ENCODE measurements around the gene MTG2. TPM values are rescaled to one million over a fixed set of nuclear protein-coding genes. Genes with fewer than 3 reads are reported as not detected.
A peak's percentile ranks its signal among the peaks of the same experiment; 100 is the strongest.

Gene MTG2
- total and polyA plus RNA-seq, 2 of the 13 experiments (the other 11 are each of a cell fraction or from before 2014, with no cell fraction given): 20.4 to 37.8 TPM

- TF ChIP-seq ZNF687 (CRISPR knock-in tag; IDR thresholded peaks at IDR 0.05) (peak; percentile 56), HOXA5 (CRISPR knock-in tag; IDR thresholded peaks at IDR 0.05) (no peak), HNRNPH1 (optimal IDR thresholded peaks at IDR 0.05; ENCODE audit: low read depth, low read length) (no peak), ZSCAN9 (CRISPR knock-in tag; IDR thresholded peaks at IDR 0.05; ENCODE audit: borderline replicate concordance) (no peak), ZNF839 (CRISPR knock-in tag; IDR thresholded peaks at IDR 0.05; ENCODE audit: borderline replicate concordance) (no peak), TARDBP (CRISPR knock-in tag; IDR thresholded peaks at IDR 0.05) (no peak), MXD3 (CRISPR knock-in tag; IDR thresholded peaks at IDR 0.05) (no peak), ZNF672 (CRISPR knock-in tag; IDR thresholded peaks at IDR 0.05) (no peak), ZNF207 (IDR thresholded peaks at IDR 0.05; ENCODE audit: borderline replicate concordance) (no peak), PAWR (CRISPR knock-in tag; IDR thresholded peaks at IDR 0.05; ENCODE audit: borderline replicate concordance) (no peak), ZNF34 (CRISPR knock-in tag; IDR thresholded peaks at IDR 0.05; ENCODE audit: borderline replicate concordance) (no peak), NKX3-1 (CRISPR knock-in tag; IDR thresholded peaks at IDR 0.05) (no peak), ZNF792 (CRISPR knock-in tag; IDR thresholded peaks at IDR 0.05) (no peak), ZNF33A (CRISPR knock-in tag; IDR thresholded peaks at IDR 0.05; ENCODE audit: borderline replicate concordance) (no peak), FOXA1 (IDR thresholded peaks at IDR 0.05) (no peak), FOXA1 (CRISPR knock-in tag; IDR thresholded peaks at IDR 0.05) (0 out of 2 replicates have a peak, but pooled peaks have one; percentile 4), PBX2 (CRISPR knock-in tag; IDR thresholded peaks at IDR 0.05) (no peak), TAF15 (IDR thresholded peaks at IDR 0.05; ENCODE audit: low read depth, low read length, poor library complexity, severe bottlenecking) (no peak), ATF7 (IDR thresholded peaks at IDR 0.05) (no peak), ATF7 (CRISPR knock-in tag; IDR thresholded peaks at IDR 0.05) (no peak), BRD4 (CRISPR knock-in tag; IDR thresholded peaks at IDR 0.05) (peak; percentile 66), ZNF33B (CRISPR knock-in tag; IDR thresholded peaks at IDR 0.05) (no peak), HMGXB4 (CRISPR knock-in tag; IDR thresholded peaks at IDR 0.05; ENCODE audit: borderline replicate concordance in 1 of 2, low read depth in 1 of 2) (peak; percentile 47 to 66; a peak in 2 of 4 replicates)
These were observed 26.2 kb downstream of the MTG2 start (continued) for GRCh38 chr20:62208795-62209755.

All from HepG2 (cell line).